Measurements from ENCODE around the gene ADORA3.

- TF ChIP-seq, protein P1, sequence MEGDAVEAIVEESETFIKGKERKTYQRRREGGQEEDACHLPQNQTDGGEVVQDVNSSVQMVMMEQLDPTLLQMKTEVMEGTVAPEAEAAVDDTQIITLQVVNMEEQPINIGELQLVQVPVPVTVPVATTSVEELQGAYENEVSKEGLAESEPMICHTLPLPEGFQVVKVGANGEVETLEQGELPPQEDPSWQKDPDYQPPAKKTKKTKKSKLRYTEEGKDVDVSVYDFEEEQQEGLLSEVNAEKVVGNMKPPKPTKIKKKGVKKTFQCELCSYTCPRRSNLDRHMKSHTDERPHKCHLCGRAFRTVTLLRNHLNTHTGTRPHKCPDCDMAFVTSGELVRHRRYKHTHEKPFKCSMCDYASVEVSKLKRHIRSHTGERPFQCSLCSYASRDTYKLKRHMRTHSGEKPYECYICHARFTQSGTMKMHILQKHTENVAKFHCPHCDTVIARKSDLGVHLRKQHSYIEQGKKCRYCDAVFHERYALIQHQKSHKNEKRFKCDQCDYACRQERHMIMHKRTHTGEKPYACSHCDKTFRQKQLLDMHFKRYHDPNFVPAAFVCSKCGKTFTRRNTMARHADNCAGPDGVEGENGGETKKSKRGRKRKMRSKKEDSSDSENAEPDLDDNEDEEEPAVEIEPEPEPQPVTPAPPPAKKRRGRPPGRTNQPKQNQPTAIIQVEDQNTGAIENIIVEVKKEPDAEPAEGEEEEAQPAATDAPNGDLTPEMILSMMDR (conservative IDR thresholded peaks at IDR 0.05; ENCODE audit: low read depth, low read length), result no peak
- TF ChIP-seq EZH2 (IDR thresholded peaks at IDR 0.05; ENCODE audit: borderline replicate concordance, low read depth, low read length, poor library complexity, severe bottlenecking), result no peak
These were observed 33.9 kb downstream of the ADORA3 start for GRCh38 chr1:111469539-111469938.
